ENCODE data around the gene ZNF865. TPM values are rescaled to one million over a fixed set of nuclear protein-coding genes. Genes with fewer than 3 reads are reported as not detected.

The ZNF865 gene
- total and polyA plus RNA-seq, 2 donors (not counting 3 experiments of a cell fraction or from before 2014, with no cell fraction given) = 4.0 to 10.1 TPM

GRCh38 chr19:55605207-55605636 is 225 bp upstream of the ZNF865 start:
- FAIRE-seq (peak; percentile 99), DNase-seq (ENCODE audit: low read depth, low spot score) (peak; percentile 98)
- ChIA-PET POLR2A (interaction anchor here (1.0 to 1.6 kb wide), 4 partner anchors 12 to 49 kb away, joined by 3 to 5 read pairs (median 4); no protein-coding TSS in a partner anchor), CTCF (interaction anchor here (1.0 to 3.8 kb wide), 21 partner anchors 12 to 464 kb away, joined by 3 to 40 read pairs (median 7); partner anchors contain the start of genes NAT14 and ZNF784)
- H3K4me2 ChIP-seq (ENCODE audit: insufficient read depth, low read length) = no peak overlapping the region
- no peaks in the 10 kb centered on the region for H4K20me1 ChIP-seq (replicated peaks; ENCODE audit: control insufficient read depth, extremely low read depth, insufficient read depth, low read length)
- peak overlapping the region; percentile 76 for H3K9ac ChIP-seq (replicated peaks; ENCODE audit: extremely low read depth, insufficient read depth, low read length)
- H3K4me1 ChIP-seq (ENCODE audit: control insufficient read depth, extremely low read depth, insufficient read depth, low read length) = peaks cover 21% of the 10 kb centered on the region
- TF ChIP-seq POLR2A (IDR thresholded peaks at IDR 0.05; ENCODE audit: low read depth, low read length) = peak; percentile 59
- peak; percentile 9 for TF ChIP-seq POLR2AphosphoS5 (IDR thresholded peaks at IDR 0.05; ENCODE audit: insufficient read depth, low read depth, low read length)
- peak; percentile 42 for TF ChIP-seq MAX (IDR thresholded peaks at IDR 0.05; ENCODE audit: insufficient read depth, insufficient read length)
- TF ChIP-seq CTCF (IDR thresholded peaks at IDR 0.05; ENCODE audit: extremely low read depth in 1 of 2, insufficient read depth in 1 of 2, low read depth in 1 of 2, low read length in 2 of 2) = no peak
- no TSS peak for BruUV-seq (replicated peaks)
- H3K27me3 ChIP-seq (ENCODE audit: control insufficient read depth in 2 of 2, insufficient read depth in 2 of 2, low read length in 2 of 2) = no peaks in the 10 kb centered on the region
- H3K27ac ChIP-seq (ENCODE audit: insufficient read depth, low read depth, low read length) = peak overlapping the region; percentile 76
- dilution Hi-C loops (cut with MboI; ENCODE audit: extremely low pct_ligation_motif_present, low sequenced_read_pairs) = loop anchor here (10.0 kb wide), 1 partner anchor 90 kb away; no protein-coding TSS in a partner anchor
- no peaks in the 10 kb centered on the region for H3K9me1 ChIP-seq (replicated peaks; ENCODE audit: control insufficient read depth, extremely low read depth, insufficient read depth, low read length)
- H2AFZ ChIP-seq (ENCODE audit: low read depth, low read length) = peak overlapping the region; percentile 4
- intact Hi-C loops (cut with micrococcal nuclease) = loop anchor here (1.0 to 10.0 kb wide), 6 partner anchors 19 to 439 kb away; partner anchors contain the start of genes C19orf85, DNAAF3, ISOC2 and PPP6R1
- peaks cover 0 to 5% of the 10 kb centered on the region in 2 experiments for H3K36me3 ChIP-seq (ENCODE audit: control insufficient read depth in 2 of 2, extremely low read depth in 1 of 2, insufficient read depth in 2 of 2, low read length in 2 of 2)
- peaks cover 24% of the 10 kb centered on the region for H3K79me2 ChIP-seq (ENCODE audit: control insufficient read depth, insufficient read depth, low read length)
- no peaks in the 10 kb centered on the region for H3K9me3 ChIP-seq (replicated peaks; ENCODE audit: control insufficient read depth, insufficient read depth, low read length)
- peak overlapping the region in 1 of 3 experiments; percentile 96 for H3K4me3 ChIP-seq (replicated peaks in 1 of 3; ENCODE audit: insufficient read depth in 1 of 3, low read depth in 1 of 3, low read length in 3 of 3)
